Measurements from ENCODE around the gene ABLIM1.

The ABLIM1 gene

GRCh38 chr10:114499116-114499515 lies 159.0 kb downstream of the ABLIM1 start:
- TF ChIP-seq CTCF (IDR thresholded peaks at IDR 0.05; ENCODE audit: low read depth, low read length): no peak
- H3K9me3 ChIP-seq (ENCODE audit: severe bottlenecking): no peaks in the 10 kb centered on the region
- DNase-seq: no peak
- H3K27me3 ChIP-seq (ENCODE audit: insufficient read depth, low read depth, severe bottlenecking): no peaks in the 10 kb centered on the region
- H3K27ac ChIP-seq: no peak overlapping the region
- H3K4me3 ChIP-seq (ENCODE audit: low read depth, low read length): no peak overlapping the region
- H3K36me3 ChIP-seq: no peaks in the 10 kb centered on the region

- H3K27ac ChIP-seq: no peak overlapping the region
- no peak for DNase-seq
Observed at GRCh38 chr10:114498413-114499111, 159.5 kb downstream of the ABLIM1 start.

GRCh38 chr10:114495303-114495702 lies 162.8 kb downstream of the ABLIM1 start:
- Histone ChIP-seq H3K9me3 (ENCODE audit: severe bottlenecking) (no peaks in the 10 kb centered on the region), H3K4me3 (ENCODE audit: low read depth, low read length) (no peak overlapping the region), H3K27me3 (ENCODE audit: insufficient read depth, low read depth, severe bottlenecking) (no peaks in the 10 kb centered on the region), H3K27ac (no peak overlapping the region), H3K36me3 (no peaks in the 10 kb centered on the region)
- no peak for TF ChIP-seq CTCF (IDR thresholded peaks at IDR 0.05; ENCODE audit: low read depth, low read length)
- DNase-seq: no peak

More at GRCh38 chr10:114498413-114499111, 159.5 kb downstream of the ABLIM1 start:
- no peak for TF ChIP-seq CTCF (IDR thresholded peaks at IDR 0.05; ENCODE audit: low read depth, low read length)
- no peaks in the 10 kb centered on the region for H3K9me3 ChIP-seq (ENCODE audit: severe bottlenecking)
- H3K4me3 ChIP-seq (ENCODE audit: low read depth, low read length): no peak overlapping the region
- H3K27me3 ChIP-seq (ENCODE audit: insufficient read depth, low read depth, severe bottlenecking): no peaks in the 10 kb centered on the region
- no peaks in the 10 kb centered on the region for H3K36me3 ChIP-seq

- Histone ChIP-seq H3K36me3 (no peaks in the 10 kb centered on the region; the same call in 1 of the 2 replicates), H3K27ac (no peak overlapping the region), H3K9me3 (ENCODE audit: severe bottlenecking) (no peaks in the 10 kb centered on the region), H3K4me3 (ENCODE audit: low read depth, low read length) (no peak overlapping the region), H3K27me3 (ENCODE audit: insufficient read depth, low read depth, severe bottlenecking) (no peaks in the 10 kb centered on the region)
- DNase-seq: no peak
- no peak for TF ChIP-seq CTCF (IDR thresholded peaks at IDR 0.05; ENCODE audit: low read depth, low read length)
Observed at GRCh38 chr10:114492351-114493037, 165.6 kb downstream of the ABLIM1 start.

GRCh38 chr10:114491933-114492332 lies 166.1 kb downstream of the ABLIM1 start:
- Histone ChIP-seq H3K27me3 (ENCODE audit: insufficient read depth, low read depth, severe bottlenecking) (no peaks in the 10 kb centered on the region), H3K27ac (no peak overlapping the region), H3K4me3 (ENCODE audit: low read depth, low read length) (no peak overlapping the region), H3K36me3 (no peaks in the 10 kb centered on the region; the same call in 1 of the 2 replicates), H3K9me3 (ENCODE audit: severe bottlenecking) (no peaks in the 10 kb centered on the region)
- TF ChIP-seq CTCF (IDR thresholded peaks at IDR 0.05; ENCODE audit: low read depth, low read length): no peak
- no peak for DNase-seq
